Activated CD8-positive, alpha-beta memory T cell treated with anti-CD3 and anti-CD28 coated beads for 48 hours (primary cell): Measurements from ENCODE around the gene FBXL14.

Experiments
- DNase-seq, 3 experiments: peaks; one replicate each; pipeline ENCODE4 v3.0.0-alpha.2; 2020; ENCODE audit warnings: low read depth in 2 of 3, low spot score in 2 of 3

FBXL14 gene, protein sequence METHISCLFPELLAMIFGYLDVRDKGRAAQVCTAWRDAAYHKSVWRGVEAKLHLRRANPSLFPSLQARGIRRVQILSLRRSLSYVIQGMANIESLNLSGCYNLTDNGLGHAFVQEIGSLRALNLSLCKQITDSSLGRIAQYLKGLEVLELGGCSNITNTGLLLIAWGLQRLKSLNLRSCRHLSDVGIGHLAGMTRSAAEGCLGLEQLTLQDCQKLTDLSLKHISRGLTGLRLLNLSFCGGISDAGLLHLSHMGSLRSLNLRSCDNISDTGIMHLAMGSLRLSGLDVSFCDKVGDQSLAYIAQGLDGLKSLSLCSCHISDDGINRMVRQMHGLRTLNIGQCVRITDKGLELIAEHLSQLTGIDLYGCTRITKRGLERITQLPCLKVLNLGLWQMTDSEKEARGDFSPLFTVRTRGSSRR

GRCh38 chr12:1594261-1595025 lies at the start of gene FBXL14:
Gene FBXL14, minus strand, starts transcription at chr12:1594581. Its CDS starts 515 bp downstream, at chr12:1594066.
- peak; percentile 70 to 77 (median 74) for DNase-seq

- no peak for DNase-seq
Measured at GRCh38 chr12:1643905-1644533, 49.6 kb upstream of the FBXL14 start.

DNA sequence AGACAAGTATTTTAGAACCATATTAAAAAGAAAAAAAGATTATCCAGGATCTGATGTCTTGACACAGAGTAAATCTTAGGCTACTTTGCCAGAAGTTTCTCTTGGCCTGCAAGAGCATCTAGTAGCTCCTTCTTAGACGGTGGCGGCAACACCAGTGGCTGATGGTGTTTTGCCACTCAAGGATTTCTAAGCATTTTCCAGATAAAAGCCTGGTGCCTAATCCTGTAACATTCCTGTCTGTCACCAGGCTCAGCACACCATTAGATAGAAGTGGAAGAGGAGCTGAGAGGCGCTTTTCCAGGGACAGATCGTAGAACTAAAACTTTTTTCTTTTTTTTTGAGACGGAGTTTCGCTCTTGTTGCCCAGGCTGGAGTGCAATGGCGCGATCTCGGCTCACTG lies 48.7 kb upstream of the FBXL14 start:
- DNase-seq, result no peak

DNA sequence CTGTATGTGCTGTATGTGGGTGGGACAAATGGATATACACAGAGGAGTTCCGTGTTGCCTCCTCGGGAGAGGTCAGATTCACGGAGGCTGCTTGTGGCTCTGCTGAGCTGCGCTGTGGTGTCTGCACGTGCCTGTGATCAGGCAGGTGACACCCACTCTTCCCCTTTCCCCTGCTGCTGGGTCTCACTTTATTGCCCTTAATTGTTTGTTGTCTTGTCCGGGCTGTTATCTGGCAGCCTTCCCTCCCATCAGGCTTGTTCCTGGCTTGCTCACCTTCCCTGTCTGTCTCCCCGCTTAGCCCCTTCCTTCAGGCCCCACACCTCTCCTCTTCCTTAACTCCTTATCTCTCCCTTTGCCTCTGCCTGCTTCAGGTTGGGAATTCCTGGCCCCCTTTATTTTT lies 48.1 kb upstream of the FBXL14 start:
- DNase-seq, result no peak

DNA sequence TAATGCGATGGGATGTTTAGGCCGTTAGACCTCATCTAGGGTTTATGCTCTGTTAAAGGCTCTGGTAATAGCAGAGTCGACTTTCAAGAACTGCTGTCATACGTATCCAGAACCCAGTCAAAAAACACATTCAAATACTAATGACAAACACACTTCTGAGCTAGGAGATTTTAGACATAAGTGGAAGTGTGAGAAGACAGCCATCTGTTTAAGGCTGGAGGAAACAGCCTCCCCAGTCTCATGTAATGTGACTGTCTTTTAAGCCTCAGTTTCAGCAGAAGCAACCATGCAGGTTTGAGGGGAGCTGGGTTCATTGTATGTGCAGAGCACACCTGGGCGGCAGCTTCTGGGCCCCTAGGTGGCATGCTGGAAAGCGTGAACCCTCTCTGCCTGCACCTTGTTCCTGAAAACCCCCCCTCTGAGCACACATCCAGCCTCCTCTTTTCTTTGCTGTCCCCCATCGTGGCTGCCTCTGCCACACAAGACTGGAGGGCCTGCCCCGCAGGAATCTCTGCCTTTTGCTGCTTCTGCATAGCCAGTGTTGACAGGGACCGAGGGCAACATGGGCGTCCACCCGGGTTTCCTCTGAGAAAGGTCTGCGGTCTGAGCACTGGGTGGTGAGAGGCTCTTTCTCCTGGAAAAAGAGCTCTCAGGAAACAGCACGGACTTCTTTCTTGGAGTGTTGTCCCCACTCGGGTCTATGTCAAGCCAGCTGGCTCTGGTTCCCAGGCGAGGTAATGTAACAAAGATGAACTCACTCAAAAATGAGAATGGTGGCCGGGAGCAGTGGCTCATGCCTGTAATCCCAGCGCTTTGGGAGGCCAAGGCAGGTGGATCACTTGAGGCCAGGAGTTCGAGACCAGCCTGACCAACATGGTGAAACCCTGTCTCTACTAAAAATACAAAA lies 46.2 kb upstream of the FBXL14 start:
- DNase-seq, result no peak

DNA sequence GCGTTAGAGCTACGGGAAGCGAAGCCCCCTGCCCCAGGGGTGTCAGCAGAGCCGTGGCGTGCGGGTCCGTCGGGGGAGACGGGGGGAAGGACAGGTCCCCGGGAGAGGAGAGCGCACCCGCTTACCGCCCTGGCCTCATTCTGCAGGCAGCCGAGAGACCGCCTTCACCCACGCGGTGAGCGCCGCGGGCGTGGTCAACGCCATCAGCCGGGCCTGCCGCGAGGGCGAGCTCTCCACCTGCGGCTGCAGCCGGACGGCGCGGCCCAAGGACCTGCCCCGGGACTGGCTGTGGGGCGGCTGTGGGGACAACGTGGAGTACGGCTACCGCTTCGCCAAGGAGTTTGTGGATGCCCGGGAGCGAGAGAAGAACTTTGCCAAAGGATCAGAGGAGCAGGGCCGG lies 45.2 kb upstream of the FBXL14 start:
- no peak for DNase-seq

GRCh38 chr12:1638203-1638602 lies 43.8 kb upstream of the FBXL14 start:
- no peak for DNase-seq

GRCh38 chr12:1635301-1636095 lies 41.1 kb upstream of the FBXL14 start:
- no peak for DNase-seq

DNA sequence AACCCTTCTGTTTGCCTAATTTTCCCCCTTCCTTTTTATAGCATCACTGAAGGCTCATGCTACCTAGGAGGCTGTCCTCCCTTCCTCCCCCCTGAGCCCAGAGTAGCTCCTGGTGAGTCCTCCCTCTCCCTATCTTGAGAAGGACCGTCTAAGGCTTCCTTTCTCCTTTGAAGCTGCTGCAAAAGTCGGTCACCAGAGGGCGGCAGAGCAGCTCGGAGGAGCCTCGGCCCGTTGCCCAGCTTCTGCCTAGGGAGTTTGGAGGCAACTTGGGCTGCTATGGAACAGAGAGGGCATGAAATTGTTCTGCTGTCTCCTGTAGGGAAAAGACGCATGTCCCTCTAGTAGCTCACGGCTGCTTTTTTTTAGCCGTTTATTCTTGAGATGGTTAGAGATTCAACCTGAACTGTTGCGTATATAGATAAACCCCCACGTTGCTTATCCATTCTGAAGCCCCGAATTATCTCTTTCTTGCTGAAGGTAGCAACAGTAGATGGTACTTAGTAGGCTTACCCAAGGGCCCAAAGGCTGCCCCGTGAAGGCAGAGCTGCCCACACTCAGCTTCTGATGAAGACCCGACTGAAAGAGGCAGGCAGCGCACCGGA lies 40.3 kb upstream of the FBXL14 start:
- no peak for DNase-seq

GRCh38 chr12:1634149-1634548 lies 39.8 kb upstream of the FBXL14 start:
- no peak for DNase-seq

GRCh38 chr12:1633459-1633858 lies 39.1 kb upstream of the FBXL14 start:
- no peak for DNase-seq

GRCh38 chr12:1632702-1633101 lies 38.3 kb upstream of the FBXL14 start:
- DNase-seq, result no peak

- no peak for DNase-seq
Measured at GRCh38 chr12:1630827-1631591, 36.6 kb upstream of the FBXL14 start.

DNA sequence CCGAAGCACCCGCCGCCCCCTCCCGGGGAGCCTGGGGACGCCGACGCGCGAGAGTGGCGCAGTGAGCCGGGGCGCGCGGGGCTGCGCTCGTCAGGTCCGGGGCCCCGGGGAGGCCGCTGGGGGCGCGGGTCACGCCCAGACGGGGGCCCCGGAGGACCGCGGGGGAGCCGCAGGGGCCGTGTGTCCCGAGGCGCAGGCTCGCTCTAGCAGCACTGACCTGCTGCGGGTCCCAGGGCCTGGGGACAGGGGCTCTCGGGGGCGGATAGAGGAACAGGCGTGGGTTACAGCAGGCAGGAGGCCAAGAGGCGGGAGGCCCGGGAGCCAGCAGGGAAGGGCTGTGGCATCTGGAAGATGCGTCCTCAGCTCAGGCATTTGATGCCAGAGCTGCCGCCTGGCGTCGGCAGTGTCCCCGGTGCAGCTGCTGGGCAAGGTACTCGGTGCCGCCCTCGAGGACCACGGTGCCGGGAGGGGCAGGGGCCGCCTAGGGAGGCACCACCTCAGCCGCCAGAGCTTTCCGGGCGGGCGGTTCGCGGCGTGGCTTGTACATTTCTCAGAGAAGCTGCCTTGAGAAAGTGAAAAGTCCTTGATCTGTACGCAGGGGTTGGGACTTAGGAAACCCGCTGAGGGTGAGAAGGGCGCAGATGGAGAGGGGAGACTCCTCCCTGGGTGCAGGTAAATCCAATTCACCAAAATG lies 35.9 kb upstream of the FBXL14 start:
- DNase-seq, result no peak

- DNase-seq, result no peak
Measured at GRCh38 chr12:1629338-1630132, 35.2 kb upstream of the FBXL14 start.

- DNase-seq, result no peak
Measured at GRCh38 chr12:1628666-1629337, 34.4 kb upstream of the FBXL14 start, which contains the start of gene WNT5B. Gene WNT5B, plus strand, starts transcription at chr12:1629231. Its CDS starts 2,124 bp downstream, at chr12:1631355.

GRCh38 chr12:1622406-1622805 lies 28.0 kb upstream of the FBXL14 start:
- no peak for DNase-seq
